Immature natural killer cell (primary cell): ENCODE data around the gene KDM6B. TPM values are rescaled to one million over a fixed set of nuclear protein-coding genes. Genes with fewer than 3 reads are reported as not detected.
"Not testable (repeated sequence)": the region's sequence is repeated elsewhere in the genome, so short reads cannot be mapped to it uniquely, and the experiment has no call there.

Source experiments
- DNase-seq, 3 donors: peaks; one replicate each; pipeline ENCODE4 v3.0.0; 2022; ENCODE audit warnings: mixed read lengths in 1 of 3
- H3K27ac Mint-ChIP-seq, 6 donors: one replicate each; pipeline ENCODE4 v1.8.0; 2020; ENCODE audit warnings: mixed read lengths in 6 of 6, mild to moderate bottlenecking in 5 of 6, inconsistent platforms in 4 of 6, moderate library complexity in 3 of 6
- H3K27me3 Mint-ChIP-seq, 3 donors: one replicate each; pipeline ENCODE4 v1.8.0; 2020 to 2021; ENCODE audit warnings: low read depth in 3 of 3, mild to moderate bottlenecking in 3 of 3, mixed read lengths in 3 of 3, moderate library complexity in 3 of 3, inconsistent platforms in 1 of 3
- H3K36me3 Mint-ChIP-seq, 3 donors: one replicate each; pipeline ENCODE4 v1.8.0; 2020; ENCODE audit warnings: mixed read lengths in 3 of 3, inconsistent platforms in 2 of 3, mild to moderate bottlenecking in 2 of 3
- H3K4me1 Mint-ChIP-seq, 2 donors: one replicate each; pipeline ENCODE4 v1.8.0; 2020; ENCODE audit warnings: inconsistent platforms in 2 of 2, mild to moderate bottlenecking in 2 of 2, mixed read lengths in 2 of 2, moderate library complexity in 1 of 2
- H3K4me3 Mint-ChIP-seq, 5 donors: one replicate each; pipeline ENCODE4 v1.8.0; 2020; ENCODE audit warnings: mild to moderate bottlenecking in 5 of 5, mixed read lengths in 5 of 5, inconsistent platforms in 3 of 5, moderate library complexity in 3 of 5
- H3K9me3 Mint-ChIP-seq, 6 donors: one replicate each; pipeline ENCODE4 v1.8.0; 2020; ENCODE audit warnings: mild to moderate bottlenecking in 6 of 6, mixed read lengths in 6 of 6, inconsistent platforms in 4 of 6, moderate library complexity in 3 of 6
- polyA plus RNA-seq, 3 donors: library from polyadenylated mRNA; unstranded; fragments of 300-500 nt; fragmentation: Illumina TruSeq; gene quantifications; one replicate each; pipeline ENCODE4 v1.2.3, GENCODE V29; 2021

Gene KDM6B
- polyA plus RNA-seq, 3 donors from 2014 or later: 0.03 to 0.40 TPM; not detected in 1

DNA sequence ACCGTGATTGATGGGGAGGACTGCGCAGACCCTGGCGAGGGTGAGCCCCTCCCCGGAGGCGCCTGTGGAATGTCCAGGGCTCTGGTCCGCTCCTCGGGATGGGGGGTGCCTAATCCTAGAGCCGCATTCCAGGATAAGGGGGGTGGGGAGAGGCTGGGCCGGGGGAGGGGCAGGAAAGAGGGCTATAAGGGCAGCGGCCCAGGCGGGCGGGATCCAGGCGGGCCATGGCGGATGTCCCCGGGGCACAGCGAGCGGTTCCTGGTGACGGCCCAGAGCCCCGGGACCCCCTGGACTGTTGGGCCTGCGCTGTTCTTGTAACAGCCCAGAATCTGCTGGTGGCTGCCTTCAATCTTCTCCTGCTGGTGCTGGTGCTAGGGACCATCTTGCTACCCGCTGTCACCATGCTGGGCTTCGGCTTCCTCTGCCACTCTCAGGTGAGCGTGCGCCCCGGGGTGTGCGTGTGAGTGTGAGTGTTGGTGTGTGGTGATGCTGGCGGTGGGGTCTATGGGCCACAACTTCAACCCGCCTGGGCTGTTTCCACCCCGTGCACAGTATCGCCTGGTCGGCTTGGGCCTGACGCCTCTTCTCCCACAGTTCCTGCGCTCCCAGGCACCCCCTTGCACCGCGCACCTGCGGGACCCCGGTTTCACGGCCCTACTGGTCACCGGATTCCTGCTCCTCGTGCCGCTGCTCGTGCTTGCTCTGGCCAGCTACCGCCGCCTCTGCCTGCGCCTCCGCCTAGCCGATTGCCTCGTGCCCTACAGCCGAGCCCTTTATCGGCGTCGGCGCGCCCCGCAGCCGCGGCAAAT is 21.0 kb downstream of the KDM6B start, which contains the start of gene TMEM88:
TMEM88 (plus strand) TSS at position 216 of the 809 bp plus-strand sequence; CDS start at position 225, 9 bp downstream.
- peak within 1 kb of the TSS in 2 of 6 donors; percentile 42 to 43 for H3K27ac Mint-ChIP-seq
- peaks cover 0 to 4% (median 0%) of the 10 kb centered on the region in 3 donors for H3K36me3 Mint-ChIP-seq
- peaks cover 13 to 19% of the 10 kb centered on the region in 2 donors for H3K4me1 Mint-ChIP-seq
- DNase-seq: no peak
- peak within 1 kb of the TSS in 2 of 5 donors; percentile 29 to 35 for H3K4me3 Mint-ChIP-seq
- H3K27me3 Mint-ChIP-seq: peaks cover 4 to 14% (median 11%) of the 10 kb centered on the region in 3 donors
- peaks cover 0 to 1% (median 0%) of the 10 kb centered on the region in 6 donors for H3K9me3 Mint-ChIP-seq

DNA sequence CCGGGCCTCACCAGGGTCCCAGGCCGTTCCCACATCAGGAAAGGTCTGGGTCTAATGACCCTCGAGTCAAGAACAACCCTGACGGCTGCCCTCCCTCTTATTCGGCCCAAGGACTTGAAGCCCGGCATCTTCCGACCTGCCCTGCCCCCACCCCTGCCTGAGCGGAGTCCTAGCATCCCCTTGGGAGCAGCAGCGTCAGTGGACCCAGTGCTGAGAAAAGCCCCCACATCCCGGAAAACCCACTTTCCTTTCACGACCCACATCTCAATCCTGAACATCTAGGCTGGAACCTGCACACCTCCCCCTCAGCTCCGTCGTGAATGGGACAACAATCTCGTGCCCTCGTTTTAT is 21.6 kb downstream of the KDM6B start:
- Mint-ChIP-seq H3K9me3 (peaks cover 0 to 1% (median 0%) of the 10 kb centered on the region in 6 donors), H3K36me3 (peaks cover 0 to 4% (median 0%) of the 10 kb centered on the region in 3 donors), H3K4me1 (peaks cover 13 to 19% of the 10 kb centered on the region in 2 donors), H3K4me3 (peak overlapping the region in 2 of 5 donors; percentile 29 to 35), H3K27ac (no peak overlapping the region), H3K27me3 (peaks cover 4 to 14% (median 11%) of the 10 kb centered on the region in 3 donors)
- no peak for DNase-seq

DNA sequence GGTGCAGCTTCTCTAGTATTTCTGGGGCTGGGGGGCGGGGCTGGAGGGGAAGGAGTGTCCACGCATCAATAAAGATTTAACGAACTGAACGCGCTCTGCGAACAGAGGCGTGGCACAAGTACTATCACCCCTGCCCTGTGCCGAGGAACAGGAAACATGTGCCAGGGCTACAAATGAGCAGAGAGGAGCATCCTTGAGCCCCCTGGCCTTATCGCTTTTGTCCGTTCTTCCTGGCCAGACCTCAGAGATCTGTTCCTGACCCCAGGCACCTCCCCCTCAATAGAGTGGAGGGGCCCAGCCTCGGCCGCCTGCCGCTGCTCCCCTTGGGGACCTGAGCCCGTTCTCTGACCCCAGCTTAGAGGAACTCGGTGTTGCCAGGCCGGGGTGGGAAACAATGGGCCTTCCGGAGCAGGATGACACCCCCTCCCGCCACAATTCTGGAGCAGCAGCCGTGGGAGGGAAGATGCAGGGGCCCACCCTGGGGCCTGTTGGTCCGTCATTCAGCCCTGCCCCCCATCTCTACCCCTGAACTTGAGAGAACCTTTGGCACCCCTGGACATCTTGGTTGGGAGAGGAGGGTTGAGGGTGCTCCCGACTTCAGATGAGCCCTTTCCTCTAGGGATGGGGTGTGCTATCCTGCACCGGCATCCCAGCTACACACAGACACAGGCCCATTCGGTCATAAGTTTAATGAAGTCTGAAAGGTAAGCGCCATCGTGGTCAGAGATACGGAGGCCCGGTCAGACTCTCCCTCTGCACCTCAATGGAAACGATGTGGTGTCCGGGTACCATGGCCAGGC is 22.2 kb downstream of the KDM6B start:
- H3K4me1 Mint-ChIP-seq: peaks cover 13 to 15% of the 10 kb centered on the region in 2 donors
- H3K27me3 Mint-ChIP-seq: peaks cover 4 to 14% (median 10%) of the 10 kb centered on the region in 3 donors
- DNase-seq: no peak
- peaks cover 0 to 4% (median 0%) of the 10 kb centered on the region in 3 donors for H3K36me3 Mint-ChIP-seq
- H3K4me3 Mint-ChIP-seq: no peak overlapping the region
- H3K9me3 Mint-ChIP-seq: no peaks in the 10 kb centered on the region
- H3K27ac Mint-ChIP-seq: no peak overlapping the region

DNA sequence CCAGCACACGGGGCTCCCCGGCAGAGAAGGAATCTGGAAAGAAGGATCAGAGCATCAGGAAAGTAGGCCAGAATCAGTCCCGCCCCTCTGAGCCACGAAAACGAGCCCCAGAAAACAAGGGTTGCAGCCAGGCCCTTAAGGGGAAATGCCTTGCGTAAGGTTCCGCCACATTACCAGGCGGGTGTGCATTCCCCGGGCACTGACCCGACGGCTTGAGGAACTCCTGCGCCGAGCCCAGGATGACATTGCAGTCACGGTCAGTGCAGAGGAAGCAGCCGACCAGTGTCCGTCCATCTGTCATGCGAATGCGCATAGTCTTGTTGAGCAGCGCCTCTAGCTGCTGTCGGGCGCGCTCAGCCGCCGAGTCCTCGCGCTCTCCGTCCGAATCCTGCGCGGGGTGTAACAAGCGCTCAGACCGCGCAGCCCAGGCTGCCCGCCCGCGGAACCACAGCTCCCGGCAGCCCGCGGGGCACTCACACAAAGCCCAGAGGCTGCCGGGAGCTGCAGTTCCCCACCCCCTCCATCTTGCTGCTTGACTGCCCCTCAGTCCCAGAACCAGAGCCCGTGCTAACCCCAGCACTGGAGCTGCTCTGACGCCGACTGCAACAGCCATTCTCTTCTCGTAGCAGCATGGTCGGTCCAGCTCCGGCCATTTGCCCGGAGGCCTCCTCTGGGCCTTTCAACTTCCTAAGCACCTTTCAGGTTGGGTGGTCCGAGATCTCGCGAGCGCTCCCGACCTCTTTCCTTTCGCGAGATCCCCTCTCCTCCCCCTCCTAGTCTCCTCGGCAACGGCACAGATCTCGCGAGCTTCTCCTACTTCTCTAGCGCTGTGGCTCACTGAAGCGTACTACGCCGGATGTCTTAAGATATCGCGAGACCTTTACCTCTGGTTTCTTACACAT is 23.0 kb downstream of the KDM6B start, which contains the start of gene NAA38:
NAA38 (minus strand) TSS at position 749 of the 902 bp plus-strand sequence; CDS start at position 653, 96 bp downstream.
- H3K27me3 Mint-ChIP-seq: peaks cover 2 to 10% (median 5%) of the 10 kb centered on the region in 3 donors
- H3K9me3 Mint-ChIP-seq: no peaks in the 10 kb centered on the region
- peaks cover 0 to 4% (median 0%) of the 10 kb centered on the region in 3 donors for H3K36me3 Mint-ChIP-seq
- no peak within 1 kb of the TSS for H3K27ac Mint-ChIP-seq
- H3K4me3 Mint-ChIP-seq: no peak within 1 kb of the TSS
- peak; percentile 97 to 98 (median 98) for DNase-seq
- peaks cover 6% of the 10 kb centered on the region in 2 donors for H3K4me1 Mint-ChIP-seq

DNA sequence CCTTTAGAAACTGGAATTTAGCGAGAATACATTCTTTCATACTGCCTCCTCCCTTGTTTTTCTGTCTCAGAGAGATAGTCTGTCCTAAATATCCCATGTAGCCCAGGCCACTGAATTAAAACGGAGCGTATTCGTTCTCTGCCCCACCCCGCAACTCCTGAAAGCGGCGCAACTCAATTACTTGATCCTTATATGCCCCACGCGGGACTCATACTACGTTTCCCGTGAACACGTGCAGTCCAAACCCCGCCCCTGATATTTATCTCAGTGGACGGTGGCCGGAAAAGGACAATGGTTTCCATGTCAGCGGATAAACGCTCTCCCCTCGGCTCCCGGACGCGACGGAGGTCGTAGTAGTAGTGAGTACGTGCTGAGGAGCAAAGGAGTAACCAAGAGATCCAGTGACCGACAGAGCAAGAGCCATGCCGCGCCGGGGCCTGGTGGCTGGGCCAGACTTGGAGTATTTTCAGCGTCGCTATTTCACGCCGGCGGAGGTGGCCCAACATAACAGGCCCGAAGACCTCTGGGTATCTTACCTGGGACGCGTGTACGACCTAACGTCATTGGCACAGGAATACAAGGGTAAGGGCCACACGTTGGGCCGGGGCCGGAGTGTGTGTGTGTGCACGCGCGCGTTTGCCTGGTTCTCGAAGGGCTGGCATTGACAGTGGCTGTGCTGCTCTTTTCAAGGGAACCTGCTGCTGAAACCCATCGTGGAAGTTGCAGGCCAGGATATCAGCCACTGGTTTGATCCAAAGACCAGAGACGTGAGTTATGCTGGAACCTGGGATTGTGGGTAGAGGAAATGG is 23.9 kb downstream of the KDM6B start, which contains the start of gene CYB5D1:
CYB5D1 (plus strand) TSS at position 291 of the 809 bp plus-strand sequence; CDS start at position 423, 132 bp downstream.
- H3K36me3 Mint-ChIP-seq: peaks cover 0 to 8% (median 3%) of the 10 kb centered on the region in 3 donors
- DNase-seq: peak; percentile 92 to 94 (median 93)
- peaks cover 2 to 5% of the 10 kb centered on the region in 2 donors for H3K4me1 Mint-ChIP-seq
- no peaks in the 10 kb centered on the region for H3K9me3 Mint-ChIP-seq
- H3K27me3 Mint-ChIP-seq: peaks cover 2 to 10% (median 2%) of the 10 kb centered on the region in 3 donors
- peak within 1 kb of the TSS in 3 of 6 donors; percentile 26 to 77 (median 66) for H3K27ac Mint-ChIP-seq
- no peak within 1 kb of the TSS for H3K4me3 Mint-ChIP-seq

DNA sequence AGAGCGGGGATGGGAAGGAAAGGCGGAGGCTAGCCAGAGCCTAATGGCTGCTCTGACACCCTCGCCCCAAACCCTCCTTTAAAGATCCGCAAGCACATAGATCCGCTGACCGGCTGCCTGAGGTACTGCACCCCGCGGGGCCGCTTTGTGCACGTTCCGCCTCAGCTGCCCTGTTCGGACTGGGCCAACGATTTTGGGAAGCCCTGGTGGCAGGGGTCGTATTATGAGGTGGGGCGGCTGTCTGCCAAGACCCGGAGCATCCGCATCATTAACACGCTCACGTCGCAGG is 24.4 kb downstream of the KDM6B start:
- H3K4me1 Mint-ChIP-seq: peaks cover 2 to 6% of the 10 kb centered on the region in 2 donors
- peak overlapping the region in 2 of 6 donors; percentile 26 to 66 for H3K27ac Mint-ChIP-seq
- peaks cover 0 to 8% (median 3%) of the 10 kb centered on the region in 3 donors for H3K36me3 Mint-ChIP-seq
- no peaks in the 10 kb centered on the region for H3K9me3 Mint-ChIP-seq
- no peak for DNase-seq
- H3K4me3 Mint-ChIP-seq: no peak overlapping the region
- peaks cover 2 to 8% (median 2%) of the 10 kb centered on the region in 3 donors for H3K27me3 Mint-ChIP-seq

DNA sequence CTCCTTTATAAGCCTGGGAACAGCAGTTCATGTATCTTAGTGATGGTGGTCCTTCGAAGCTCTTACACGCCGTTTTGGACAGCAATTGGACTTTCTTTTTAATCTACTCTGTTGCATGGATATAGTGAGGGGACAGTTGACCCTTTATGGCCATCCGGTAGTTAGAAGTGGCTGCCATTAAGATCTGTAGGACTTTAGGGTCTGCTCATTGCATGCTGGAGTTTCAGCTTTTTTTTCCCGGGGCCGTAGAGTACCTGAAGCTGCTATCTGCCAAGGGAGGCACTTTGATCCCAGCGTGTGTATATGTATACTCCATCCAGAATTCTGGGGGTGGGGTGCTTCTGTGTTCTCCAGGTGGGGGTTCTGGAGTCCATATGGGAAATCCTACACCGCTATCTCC is 25.0 kb downstream of the KDM6B start:
- H3K4me1 Mint-ChIP-seq: peaks cover 2 to 6% of the 10 kb centered on the region in 2 donors
- no peak for DNase-seq
- peak overlapping the region in 1 of 5 donors; percentile 33 for H3K4me3 Mint-ChIP-seq
- H3K36me3 Mint-ChIP-seq: peaks cover 0 to 4% (median 3%) of the 10 kb centered on the region in 3 donors
- peaks cover 0 to 5% (median 2%) of the 10 kb centered on the region in 3 donors for H3K27me3 Mint-ChIP-seq
- H3K27ac Mint-ChIP-seq: peak overlapping the region in 4 of 6 donors; percentile 5 to 77 (median 46)
- no peaks in the 10 kb centered on the region for H3K9me3 Mint-ChIP-seq

DNA sequence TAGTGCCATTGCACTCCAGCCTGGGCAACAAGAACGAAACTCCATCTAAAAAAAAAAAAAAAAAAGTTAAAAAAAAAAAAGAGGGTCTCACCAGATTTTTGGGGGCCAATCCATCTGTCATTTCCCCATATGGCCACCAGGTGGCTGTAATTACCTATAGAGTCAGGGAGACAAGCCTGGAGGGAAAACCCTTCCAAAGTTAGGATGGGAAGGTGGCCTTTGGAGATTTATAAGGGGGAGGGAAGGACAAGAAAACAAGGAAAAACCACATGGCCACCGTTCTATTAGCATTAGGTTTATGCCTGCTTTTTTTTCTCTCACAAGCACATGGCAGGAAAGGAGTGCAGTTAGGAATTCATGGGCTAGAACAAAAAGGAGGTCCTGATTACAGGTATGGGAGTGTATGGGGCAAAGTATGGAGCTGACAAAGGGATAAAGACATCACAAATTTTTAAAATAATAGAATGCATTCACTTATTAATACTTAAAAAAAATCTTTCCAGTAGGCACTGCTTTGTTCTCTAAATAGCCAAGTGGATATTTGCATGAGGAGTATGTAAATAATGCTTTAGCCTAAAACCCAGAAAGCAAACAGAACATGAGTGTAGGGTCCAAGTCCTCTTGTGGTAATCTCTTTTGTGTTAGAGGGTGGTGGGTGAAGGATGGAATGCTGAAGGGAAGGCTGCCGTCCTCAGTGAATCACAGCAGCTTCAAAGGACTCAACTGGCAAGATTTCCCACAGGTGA is 28.8 kb downstream of the KDM6B start:
- Mint-ChIP-seq H3K9me3 (no peaks in the 10 kb centered on the region), H3K27ac (peak overlapping the region in 1 of 6 donors; percentile 73), H3K27me3 (peaks cover 0 to 5% (median 2%) of the 10 kb centered on the region in 3 donors), H3K4me1 (peaks cover 18 to 21% of the 10 kb centered on the region in 2 donors), H3K4me3 (no peak overlapping the region), H3K36me3 (peaks cover 0 to 9% (median 8%) of the 10 kb centered on the region in 3 donors)
- peak; percentile 55 to 61 (median 58) for DNase-seq

DNA sequence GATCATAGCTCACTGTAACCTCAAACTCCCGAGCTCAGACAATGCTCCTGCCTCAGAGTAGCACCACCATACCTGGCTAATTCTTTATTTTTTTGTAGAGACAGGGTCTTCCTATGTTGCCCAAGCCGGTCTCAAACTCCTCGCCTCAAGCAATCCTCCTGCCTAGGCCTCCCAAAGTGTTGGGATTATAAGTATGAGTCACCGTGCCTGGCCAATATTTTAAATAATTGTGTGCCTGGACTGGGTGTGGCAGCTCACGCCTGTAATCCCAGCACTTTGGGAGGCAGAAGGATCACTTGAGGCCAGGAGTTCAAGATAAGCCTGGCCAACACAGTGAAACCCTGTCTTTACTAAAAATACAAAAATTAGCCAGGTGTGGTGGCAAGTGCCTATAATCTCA is 30.4 kb downstream of the KDM6B start:
- not testable (repeated sequence) for H3K36me3 Mint-ChIP-seq, H3K27ac Mint-ChIP-seq, H3K9me3 Mint-ChIP-seq, DNase-seq, H3K27me3 Mint-ChIP-seq, H3K4me3 Mint-ChIP-seq
- peaks cover 30 to 34% of the 10 kb centered on the region in 2 donors for H3K4me1 Mint-ChIP-seq

DNA sequence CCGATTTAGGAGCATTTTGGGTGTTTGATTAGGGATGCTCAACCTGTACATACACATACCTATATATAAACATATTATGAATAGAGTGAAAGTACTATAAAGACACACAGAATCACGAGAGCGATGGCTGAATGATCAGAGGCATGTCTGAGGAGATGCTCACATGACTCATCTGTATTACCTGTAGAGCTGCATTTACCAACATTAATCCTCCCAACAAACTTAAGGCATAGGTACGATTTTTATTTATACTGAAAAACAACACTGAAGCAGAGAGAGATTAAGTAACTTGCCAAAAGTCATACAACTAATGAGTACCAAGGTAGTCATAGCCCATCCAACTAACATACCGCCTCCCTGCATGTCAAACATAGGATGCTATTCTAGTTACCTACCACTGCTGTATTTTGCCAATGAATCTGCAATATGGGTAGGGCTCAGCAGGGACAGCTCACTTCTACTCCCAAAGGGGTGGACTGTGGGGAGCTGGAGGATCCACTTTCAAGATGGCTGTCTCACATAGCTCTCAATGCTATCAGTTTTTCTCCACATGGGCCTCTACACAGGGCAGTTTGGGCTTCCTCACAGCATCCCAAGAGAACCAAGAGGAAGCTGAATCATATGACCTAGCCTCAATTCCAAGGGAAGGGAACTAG is 31.1 kb downstream of the KDM6B start:
- no peak overlapping the region for H3K4me3 Mint-ChIP-seq
- peak overlapping the region in 1 of 6 donors; percentile 69 for H3K27ac Mint-ChIP-seq
- peaks cover 0 to 11% (median 9%) of the 10 kb centered on the region in 3 donors for H3K36me3 Mint-ChIP-seq
- H3K9me3 Mint-ChIP-seq: no peaks in the 10 kb centered on the region
- H3K4me1 Mint-ChIP-seq: peaks cover 33 to 34% of the 10 kb centered on the region in 2 donors
- peaks cover 0 to 2% (median 0%) of the 10 kb centered on the region in 3 donors for H3K27me3 Mint-ChIP-seq
- DNase-seq: no peak

DNA sequence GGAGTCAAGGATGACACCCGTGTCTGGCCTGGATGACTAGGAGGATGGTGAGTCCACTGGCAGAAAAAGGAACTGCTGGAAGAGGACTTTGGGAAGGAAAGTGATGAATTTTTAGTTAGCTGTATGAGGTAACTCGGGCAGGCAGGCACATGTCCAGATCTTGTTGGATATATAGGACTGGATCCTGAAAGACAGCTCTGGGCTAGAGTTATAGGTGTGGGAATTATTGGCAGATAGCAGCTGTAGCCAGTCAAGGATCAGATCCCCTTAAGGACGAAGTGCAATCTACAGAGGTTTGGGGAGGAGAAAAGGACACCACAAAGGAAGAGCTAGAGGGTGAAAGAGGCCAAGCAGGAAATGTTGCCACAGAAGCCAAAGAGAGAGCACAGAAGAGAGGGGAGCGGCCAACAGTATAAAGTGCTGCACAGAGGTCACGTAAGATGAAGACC is 33.9 kb downstream of the KDM6B start:
- peak overlapping the region; percentile 61 to 88 (median 75) for H3K4me3 Mint-ChIP-seq
- H3K27ac Mint-ChIP-seq: peak overlapping the region; percentile 73 to 94 (median 86)
- H3K36me3 Mint-ChIP-seq: peaks cover 0 to 12% (median 7%) of the 10 kb centered on the region in 3 donors
- H3K9me3 Mint-ChIP-seq: no peaks in the 10 kb centered on the region
- H3K4me1 Mint-ChIP-seq: peaks cover 34 to 40% of the 10 kb centered on the region in 2 donors
- DNase-seq: peak in 2 of 3 donors; percentile 24 to 39
- no peaks in the 10 kb centered on the region for H3K27me3 Mint-ChIP-seq
